ENCODE results near the gene HACE1.
"Not testable (repeated sequence)": the region's sequence is repeated elsewhere in the genome, so short reads cannot be mapped to it uniquely, and the experiment has no call there.

DNA sequence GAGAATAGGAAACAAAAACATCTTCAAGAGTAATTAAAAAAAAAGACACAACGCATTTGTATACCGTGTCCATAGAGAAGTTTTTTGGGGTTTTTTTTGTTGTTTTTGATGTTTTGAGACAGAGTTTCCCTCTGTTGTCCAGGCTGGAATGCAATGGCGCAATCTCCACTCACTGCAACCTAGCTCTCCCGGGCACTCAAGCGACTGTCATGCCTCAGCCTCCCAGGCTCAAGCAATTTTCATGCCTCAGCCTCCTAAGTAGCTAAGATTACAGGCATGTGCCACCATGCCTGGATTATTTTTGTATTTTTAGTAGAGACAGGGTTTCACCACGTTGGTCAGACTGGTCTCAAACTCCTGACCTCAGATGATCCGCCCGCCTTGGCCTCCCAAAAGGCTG is 12.0 kb downstream of the HACE1 start:
- not testable (repeated sequence) for TF ChIP-seq POLR2AphosphoS5 (IDR thresholded peaks at IDR 0.05; ENCODE audit: insufficient read depth in 1 of 2, low read depth in 1 of 2); POLR2A (IDR thresholded peaks at IDR 0.05)
- TF ChIP-seq, protein P1, sequence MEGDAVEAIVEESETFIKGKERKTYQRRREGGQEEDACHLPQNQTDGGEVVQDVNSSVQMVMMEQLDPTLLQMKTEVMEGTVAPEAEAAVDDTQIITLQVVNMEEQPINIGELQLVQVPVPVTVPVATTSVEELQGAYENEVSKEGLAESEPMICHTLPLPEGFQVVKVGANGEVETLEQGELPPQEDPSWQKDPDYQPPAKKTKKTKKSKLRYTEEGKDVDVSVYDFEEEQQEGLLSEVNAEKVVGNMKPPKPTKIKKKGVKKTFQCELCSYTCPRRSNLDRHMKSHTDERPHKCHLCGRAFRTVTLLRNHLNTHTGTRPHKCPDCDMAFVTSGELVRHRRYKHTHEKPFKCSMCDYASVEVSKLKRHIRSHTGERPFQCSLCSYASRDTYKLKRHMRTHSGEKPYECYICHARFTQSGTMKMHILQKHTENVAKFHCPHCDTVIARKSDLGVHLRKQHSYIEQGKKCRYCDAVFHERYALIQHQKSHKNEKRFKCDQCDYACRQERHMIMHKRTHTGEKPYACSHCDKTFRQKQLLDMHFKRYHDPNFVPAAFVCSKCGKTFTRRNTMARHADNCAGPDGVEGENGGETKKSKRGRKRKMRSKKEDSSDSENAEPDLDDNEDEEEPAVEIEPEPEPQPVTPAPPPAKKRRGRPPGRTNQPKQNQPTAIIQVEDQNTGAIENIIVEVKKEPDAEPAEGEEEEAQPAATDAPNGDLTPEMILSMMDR (IDR thresholded peaks at IDR 0.05): not testable (repeated sequence)
